ENCODE results near the gene SARS1. TPM values are rescaled to one million over a fixed set of nuclear protein-coding genes. Genes with fewer than 3 reads are reported as not detected.

SARS1 gene
- total and polyA plus RNA-seq, 4 donors, result 57.5 to 132 (median 92.8) TPM

GRCh38 chr1:109243860-109244552 lies 30.3 kb downstream of the SARS1 start:
- no peaks in the 10 kb centered on the region for H3K9me3 ChIP-seq (ENCODE audit: control insufficient read depth in 4 of 4, low read length in 3 of 4)
- no peak for DNase-seq (ENCODE audit: low spot score)
- peaks cover 0 to 2% (median under 1%) of the 10 kb centered on the region in 4 donors for H3K36me3 ChIP-seq (ENCODE audit: control insufficient read depth in 4 of 4, insufficient read depth in 3 of 4, low read depth in 1 of 4, low read length in 3 of 4)
- no peaks in the 10 kb centered on the region for H3K27me3 ChIP-seq (ENCODE audit: control insufficient read depth in 4 of 4, insufficient read depth in 4 of 4, low read length in 3 of 4)
- WGBS, result 87% methylated on average over 8 of the region's 8 CpGs
- no peak overlapping the region for H3K4me3 ChIP-seq (ENCODE audit: low read depth in 1 of 3, low read length in 3 of 3)
- H3K9ac ChIP-seq (ENCODE audit: low read depth in 1 of 2, low read length in 2 of 2), result no peak overlapping the region
- H3K27ac ChIP-seq (ENCODE audit: low read depth in 1 of 2, low read length in 2 of 2), result no peak overlapping the region
- no peak for TF ChIP-seq GABPA (IDR thresholded peaks at IDR 0.05 in 1 of 2, conservative IDR thresholded peaks at IDR 0.05 in 1 of 2)
- no peak for TF ChIP-seq YY1 (IDR thresholded peaks at IDR 0.05)
- TF ChIP-seq MAX (IDR thresholded peaks at IDR 0.05), result no peak
- no peak for TF ChIP-seq REST (IDR thresholded peaks at IDR 0.05)
- no peak for TF ChIP-seq ZBTB33 (IDR thresholded peaks at IDR 0.05)
- TF ChIP-seq RAD21 (IDR thresholded peaks at IDR 0.05), result no peak
- TF ChIP-seq FOXA2 (IDR thresholded peaks at IDR 0.05), result no peak
- TF ChIP-seq ATF3 (IDR thresholded peaks at IDR 0.05), result no peak
- TF ChIP-seq HNF4G (IDR thresholded peaks at IDR 0.05), result no peak
- H3K4me1 ChIP-seq (ENCODE audit: control insufficient read depth in 4 of 4, insufficient read depth in 4 of 4, low read length in 3 of 4), result peaks cover 0 to 16% (median 6%) of the 10 kb centered on the region in 4 donors

- H3K4me3 ChIP-seq (ENCODE audit: low read depth in 1 of 3, low read length in 3 of 3), result no peak overlapping the region
- no peaks in the 10 kb centered on the region for H3K27me3 ChIP-seq (ENCODE audit: control insufficient read depth in 4 of 4, insufficient read depth in 4 of 4, low read length in 3 of 4)
- no peak overlapping the region for H3K9ac ChIP-seq (ENCODE audit: low read depth in 1 of 2, low read length in 2 of 2)
- no peak for DNase-seq (ENCODE audit: low spot score)
- H3K27ac ChIP-seq (ENCODE audit: low read depth in 1 of 2, low read length in 2 of 2), result no peak overlapping the region
- WGBS, result 88% methylated on average over 7 of the region's 7 CpGs
- H3K9me3 ChIP-seq (ENCODE audit: control insufficient read depth in 4 of 4, low read length in 3 of 4), result no peaks in the 10 kb centered on the region
- peaks cover 2 to 18% (median 10%) of the 10 kb centered on the region in 4 donors for H3K4me1 ChIP-seq (ENCODE audit: control insufficient read depth in 4 of 4, insufficient read depth in 4 of 4, low read length in 3 of 4)
- no peaks in the 10 kb centered on the region for H3K36me3 ChIP-seq (ENCODE audit: control insufficient read depth in 4 of 4, insufficient read depth in 3 of 4, low read depth in 1 of 4, low read length in 3 of 4)
- TF ChIP-seq REST (IDR thresholded peaks at IDR 0.05) (no peak), HNF4G (IDR thresholded peaks at IDR 0.05) (no peak), YY1 (IDR thresholded peaks at IDR 0.05) (no peak), ZBTB33 (IDR thresholded peaks at IDR 0.05) (no peak), NR2F2 (IDR thresholded peaks at IDR 0.05) (no peak), ATF3 (IDR thresholded peaks at IDR 0.05) (no peak), MAX (IDR thresholded peaks at IDR 0.05) (no peak), HNF4A (conservative IDR thresholded peaks at IDR 0.05) (no peak), GABPA (IDR thresholded peaks at IDR 0.05 in 1 of 2, conservative IDR thresholded peaks at IDR 0.05 in 1 of 2) (no peak), RXRA (IDR thresholded peaks at IDR 0.05) (no peak), CTCF (IDR thresholded peaks at IDR 0.05; ENCODE audit: low read depth, low read length, missing input control) (no peak), SP1 (IDR thresholded peaks at IDR 0.05) (no peak), EGR1 (IDR thresholded peaks at IDR 0.05; ENCODE audit: low read depth in 2 of 2) (no peak)
These were observed 32.4 kb downstream of the SARS1 start for GRCh38 chr1:109246141-109246551.
